K562 (cell line): ENCODE data around the gene SERPINE3. TPM values are rescaled to one million over a fixed set of nuclear protein-coding genes. Genes with fewer than 3 reads are reported as not detected.

ENCODE experiments used
- ATAC-seq: fragments of 200-7000 bp; cut with Tn5 transposase; 3 replicates; pipeline ENCODE4 v1.9.1; 2020; ENCODE audit warnings: moderate library complexity
- BruUV-seq: library from RNA; stranded (reverse); fragments of 400-500 nt; replicated peaks from 2 replicates; lab custom pipeline; 2021; lab: Mats Ljungman, UMichigan
- CTCF ChIA-PET: fragments of 300-600 bp; formaldehyde crosslinking; extraction: SDS; loops from one replicate; lab custom pipeline; 2021; ENCODE audit warnings: low intra/inter-chr PET ratio; lab: Yijun Ruan, JAX
- POLR2A ChIA-PET: fragments of 300-600, 350-650 bp; sonication (Branson Sonifier 250); formaldehyde crosslinking; extraction: SDS; loops from one replicate; lab custom pipeline; 2021; ENCODE audit warnings: antibody characterized with exemption, inconsistent platforms; lab: Yijun Ruan, JAX
- DNase-seq, 4 experiments: peaks; one replicate each; pipeline versions ENCODE4 v3.0.0 to v3.0.0-alpha.2; 2011 to 2018; ENCODE audit warnings: low spot score in 3 of 4, mixed read lengths in 3 of 4; ENCODE audit errors: extremely low read depth in 1 of 4
- FAIRE-seq: peaks from 2 replicates; lab custom pipeline; 2011; peaks lifted over from hg19 to GRCh38; lab: Jason Lieb, UNC
- H2AFZ ChIP-seq: 2 replicates; pipeline ENCODE4 v1.6.0; 2011; ENCODE audit warnings: low read depth, low read length, control low read depth, inconsistent platforms
- H3K27ac ChIP-seq: fragments of 200-600 bp; 3 replicates; pipeline ENCODE4 v1.8.0; 2011; ENCODE audit warnings: low read depth, mild to moderate bottlenecking, control low read depth, inconsistent platforms, low read length, moderate library complexity, mixed read lengths; ENCODE audit errors: extremely low read depth
- H3K27me3 ChIP-seq, 2 experiments: fragments of 300-600 bp in 1 of 2; 2 replicates in 1 of 2; 3 replicates in 1 of 2; pipeline versions ENCODE4 v1.6.0 to v1.8.0; 2011; ENCODE audit warnings: inconsistent platforms in 2 of 2, low read length in 2 of 2, mild to moderate bottlenecking in 1 of 2, mixed read lengths in 1 of 2, moderate library complexity in 1 of 2; ENCODE audit not compliant: control insufficient read depth in 2 of 2, insufficient read depth in 2 of 2
- H3K36me3 ChIP-seq: fragments of 300-600 bp; 3 replicates; pipeline ENCODE4 v1.8.0; 2011; ENCODE audit warnings: mild to moderate bottlenecking, low read length, inconsistent platforms; ENCODE audit not compliant: control insufficient read depth, insufficient read depth
- H3K4me1 ChIP-seq, 2 experiments: fragments of 200-600 bp in 1 of 2; replicated peaks in 1 of 2; 2 replicates in 1 of 2; 3 replicates in 1 of 2; pipeline versions ENCODE4 v1.5.1 to v1.8.0; 2011; ENCODE audit warnings: inconsistent platforms in 2 of 2, low read length in 2 of 2, mild to moderate bottlenecking in 1 of 2, mixed read lengths in 1 of 2, moderate library complexity in 1 of 2; ENCODE audit not compliant: control insufficient read depth in 2 of 2, insufficient read depth in 2 of 2
- H3K4me2 ChIP-seq: 2 replicates; pipeline ENCODE4 v1.6.1; 2011; ENCODE audit warnings: low read length, control low read depth, inconsistent platforms, mixed read lengths; ENCODE audit not compliant: insufficient read depth
- H3K4me3 ChIP-seq: fragments of 200-600 bp; sonication (generic), shearing (Covaris generic); 2 replicates; pipeline ENCODE4 v1.5.1; 2016; ENCODE audit warnings: control low read depth, inconsistent platforms
- H3K79me2 ChIP-seq: fragments of 200-600 bp; 3 replicates; pipeline ENCODE4 v1.8.0; 2011; ENCODE audit warnings: low read length, inconsistent platforms; ENCODE audit not compliant: control insufficient read depth, insufficient read depth
- H3K9ac ChIP-seq, 2 experiments: 2 replicates each; pipeline versions ENCODE4 v1.6.0 to v1.6.1; 2011; ENCODE audit warnings: low read depth in 2 of 2, low read length in 2 of 2, control low read depth in 1 of 2, inconsistent platforms in 1 of 2, mild to moderate bottlenecking in 1 of 2, mixed read lengths in 1 of 2; ENCODE audit not compliant: insufficient read depth in 1 of 2
- H3K9me1 ChIP-seq: one replicate; pipeline ENCODE4 v1.6.0; 2011; ENCODE audit warnings: inconsistent platforms, mild to moderate bottlenecking, low read length, moderate library complexity; ENCODE audit not compliant: control insufficient read depth, insufficient read depth
- H3K9me3 ChIP-seq: replicated peaks from 2 replicates; pipeline ENCODE4 v1.5.1; 2011; ENCODE audit warnings: low read depth, low read length, inconsistent platforms; ENCODE audit not compliant: control insufficient read depth, insufficient read depth
- H4K20me1 ChIP-seq: replicated peaks from 2 replicates; pipeline ENCODE4 v1.6.1; 2011; ENCODE audit warnings: low read length, inconsistent platforms, mixed read lengths; ENCODE audit not compliant: control insufficient read depth, insufficient read depth
- HNRNPK ChIP-seq: fragments of 200-400 bp; formaldehyde crosslinking; IDR thresholded peaks from one replicate; pipeline ENCODE4 v1.6.1; 2018; ENCODE audit warnings: mild to moderate bottlenecking, low read depth, low read length; ENCODE audit not compliant: poor library complexity, severe bottlenecking
- KDM5B ChIP-seq: fragments of 200-600 bp; sonication (generic); IDR thresholded peaks from 2 replicates; pipeline ENCODE4 v1.6.1; 2012; ENCODE audit warnings: low read depth, mild to moderate bottlenecking, moderate library complexity, low read length, control low read depth, inconsistent platforms; ENCODE audit not compliant: insufficient replicate concordance
- MEF2A ChIP-seq: IDR thresholded peaks from 2 replicates; pipeline ENCODE4 v1.6.1; 2011; ENCODE audit warnings: low read depth, mild to moderate bottlenecking, low read length, moderate library complexity; ENCODE audit not compliant: control insufficient read depth
- NCOA6 ChIP-seq: fragments of 450-650 bp; IDR thresholded peaks from 2 replicates; pipeline ENCODE4 v1.6.1; 2017; ENCODE audit warnings: mild to moderate bottlenecking
- RBM14 ChIP-seq: fragments of 200-400 bp; formaldehyde crosslinking; IDR thresholded peaks from 2 replicates; pipeline ENCODE4 v1.6.1; 2018; ENCODE audit warnings: low read depth, mild to moderate bottlenecking, low read length, moderate library complexity, borderline replicate concordance; ENCODE audit not compliant: insufficient read depth
- RBM39 ChIP-seq: fragments of 200-400 bp; formaldehyde crosslinking; optimal IDR thresholded peaks from 2 replicates; pipeline ENCODE3; 2018; ENCODE audit warnings: low read depth, low read length
- RFX7 ChIP-seq: fragments of 250-450 bp; sonication (Bioruptor Pico); IDR thresholded peaks from 2 replicates; pipeline ENCODE4 v1.5.1; 2021; ENCODE audit warnings: mild to moderate bottlenecking
- SPI1 ChIP-seq: IDR thresholded peaks from 2 replicates; pipeline ENCODE4 v1.6.1; 2011; ENCODE audit warnings: low read depth, low read length, control low read depth, borderline replicate concordance
- STAT5A ChIP-seq: IDR thresholded peaks from 2 replicates; pipeline ENCODE4 v1.6.1; 2012; ENCODE audit warnings: low read length, inconsistent platforms, borderline replicate concordance
- TBL1XR1 ChIP-seq, 2 experiments: IDR thresholded peaks; 2 replicates each; pipeline ENCODE4 v1.6.1; 2012; ENCODE audit warnings: improper control_type of control experiment in 2 of 2, low read length in 2 of 2, mild to moderate bottlenecking in 1 of 2
- ZNF609 ChIP-seq: sonication (generic); formaldehyde crosslinking; IDR thresholded peaks from 2 replicates; pipeline ENCODE4 v1.8.1; 2023; ENCODE audit warnings: missing genetic modification reagents, mild to moderate bottlenecking, borderline replicate concordance
- ZNF778 ChIP-seq: fragments of 450-650 bp; formaldehyde crosslinking; IDR thresholded peaks from 2 replicates; pipeline ENCODE4 v1.4.0; 2020; ENCODE audit warnings: mild to moderate bottlenecking, moderate library complexity
- WGBS: fragments of 100-300 bp; shearing (Covaris generic); methylation state at CpG from one replicate; pipeline ENCODE4 v1.1.6; 2016; ENCODE audit warnings: low coverage, mixed read lengths; ENCODE audit not compliant: insufficient coverage; ENCODE audit errors: missing lambda C conversion rate; 5-methylcytosine and 5-hydroxymethylcytosine counted together
- in situ Hi-C: fragments of 300-500 bp; cut with MboI; formaldehyde crosslinking; loops from 4 replicates; pipeline ENCODE4 v1.15.0; 2018; ENCODE audit warnings: inconsistent platforms, mixed read lengths
- intact Hi-C: fragments of 100-400 bp; cut with micrococcal nuclease; formaldehyde crosslinking; loops from 2 replicates; pipeline ENCODE4 v1.14.2; 2022
- polyA plus RNA-seq, 8 experiments: library from polyadenylated mRNA; depleted of rRNA in 4 of 8; stranded (reverse) in 5 of 8; unstranded in 3 of 8; fragments of >200 nt; fragmentation: Nextera tagmentation in 2 of 8; fragmentation: Illumina TruSeq in 1 of 8; extraction: Ambion mirVana in 2 of 8; extraction: Trizol in 1 of 8; gene quantifications; 2 replicates each; pipeline versions ENCODE4 v1.2.1 to v1.2.3, GENCODE V29; 2011 to 2014; ENCODE audit warnings: inconsistent platforms in 1 of 8, missing spikeins in 1 of 8
- total RNA-seq, 7 experiments: library from RNA; depleted of rRNA in 6 of 7; stranded (reverse); fragments of >200 nt in 6 of 7; fragmentation: Illumina TruSeq in 2 of 7; extraction: Trizol in 2 of 7; gene quantifications; 2 replicates each; pipeline versions ENCODE4 v1.2.1 to v1.2.3, GENCODE V29; 2011 to 2021; ENCODE audit warnings: low replicate concordance in 1 of 7

SERPINE3 gene
- total and polyA plus RNA-seq, 9 of the 15 experiments (the other 6 are each of a cell fraction or from before 2014, with no cell fraction given) = not detected

GRCh38 chr13:51405176-51405575, 65.7 kb downstream of the SERPINE3 start:
- H3K9ac ChIP-seq = no peak overlapping the region
- ChIA-PET POLR2A (no interaction called here), CTCF (no interaction called here)
- in situ Hi-C loops = no loop called here
- H3K9me1 ChIP-seq = no peaks in the 10 kb centered on the region
- WGBS = 46% methylated on average over 2 of the region's 2 CpGs
- peaks cover 4% of the 10 kb centered on the region; the same call in 2 of the 3 replicates for H3K36me3 ChIP-seq
- intact Hi-C loops = no loop called here
- H3K27me3 ChIP-seq = no peaks in the 10 kb centered on the region
- H3K27ac ChIP-seq = no peak overlapping the region
- H3K4me1 ChIP-seq = no peaks in the 10 kb centered on the region
- H4K20me1 ChIP-seq = no peaks in the 10 kb centered on the region
- TF ChIP-seq SPI1 (peak; percentile 74), RFX7 (no peak)
- no peak overlapping the region for H2AFZ ChIP-seq
- peaks cover 83% of the 10 kb centered on the region for H3K79me2 ChIP-seq
- no peak overlapping the region for H3K4me3 ChIP-seq
- no TSS peak for BruUV-seq
- FAIRE-seq (no peak), ATAC-seq (no peak), DNase-seq (no peak)
- no peak overlapping the region for H3K4me2 ChIP-seq
- no peaks in the 10 kb centered on the region for H3K9me3 ChIP-seq

- in situ Hi-C loops (no loop called here), intact Hi-C loops (no loop called here)
- H3K9ac ChIP-seq = no peak overlapping the region
- WGBS = 96% methylated on average over 3 of the region's 3 CpGs
- H2AFZ ChIP-seq = no peak overlapping the region
- no peak overlapping the region for H3K4me3 ChIP-seq
- H3K36me3 ChIP-seq = peaks cover 27% of the 10 kb centered on the region; the same call in 1 of the 3 replicates
- ATAC-seq = no peak
- H3K9me3 ChIP-seq = peaks cover 3% of the 10 kb centered on the region; the same call in 1 of the 2 replicates
- H3K4me1 ChIP-seq = no peaks in the 10 kb centered on the region
- BruUV-seq = no TSS peak
- peaks cover 57% of the 10 kb centered on the region for H3K79me2 ChIP-seq
- ChIA-PET POLR2A (no interaction called here), CTCF (interaction anchor here (0.6 kb wide), 1 partner anchor 354 kb away, joined by 3 read pairs; no protein-coding TSS in a partner anchor)
- no peaks in the 10 kb centered on the region for H4K20me1 ChIP-seq
- H3K9me1 ChIP-seq = no peaks in the 10 kb centered on the region
- H3K4me2 ChIP-seq = no peak overlapping the region
- H3K27me3 ChIP-seq = no peaks in the 10 kb centered on the region
- no peak for DNase-seq
- no peak overlapping the region for H3K27ac ChIP-seq
- FAIRE-seq = no peak
- TF ChIP-seq ZNF778 (CRISPR knock-in tag) (no peak), NCOA6 (no peak), RBM14 (no peak), STAT5A (no peak), KDM5B (no peak), MEF2A (no peak), HNRNPK (no peak), ZNF609 (CRISPR knock-in tag) (no peak), TBL1XR1 (IDR thresholded peaks at IDR 0.05; ENCODE audit: low read length in 2 of 2) (no peak), RBM39 (no peak)
Measured at GRCh38 chr13:51412431-51412830, 72.9 kb downstream of the SERPINE3 start.
